Measurements from ENCODE around the gene IGHMBP2.

GRCh38 chr11:68942095-68942620 is 38.5 kb downstream of the IGHMBP2 start:
- TF ChIP-seq CTCF (IDR thresholded peaks at IDR 0.05; ENCODE audit: low read length) (no peak), EZH2 (IDR thresholded peaks at IDR 0.05; ENCODE audit: borderline replicate concordance, low read length) (no peak)

All from OCI-LY1 (cell line).